GM12892 (cell line): ENCODE data around the gene SIM2.

ENCODE experiments used
- DNase-seq: peaks from one replicate; pipeline ENCODE4 v3.0.0; 2011; ENCODE audit not compliant: insufficient read length
- FAIRE-seq: peaks from 2 replicates; lab custom pipeline; 2011; peaks lifted over from hg19 to GRCh38; lab: Jason Lieb, UNC
- POLR2A ChIP-seq: IDR thresholded peaks from 2 replicates; pipeline ENCODE4 v1.6.1; 2011; ENCODE audit warnings: low read depth, low read length, control low read depth
- POLR2AphosphoS5 ChIP-seq: IDR thresholded peaks from 2 replicates; pipeline ENCODE4 v1.6.1; 2011; ENCODE audit warnings: low read depth, low read length, control low read depth
- TAF1 ChIP-seq: IDR thresholded peaks from 2 replicates; pipeline ENCODE4 v1.6.1; 2011; ENCODE audit warnings: low read depth, mild to moderate bottlenecking, control low read depth, low read length, borderline replicate concordance

SIM2 gene

DNA sequence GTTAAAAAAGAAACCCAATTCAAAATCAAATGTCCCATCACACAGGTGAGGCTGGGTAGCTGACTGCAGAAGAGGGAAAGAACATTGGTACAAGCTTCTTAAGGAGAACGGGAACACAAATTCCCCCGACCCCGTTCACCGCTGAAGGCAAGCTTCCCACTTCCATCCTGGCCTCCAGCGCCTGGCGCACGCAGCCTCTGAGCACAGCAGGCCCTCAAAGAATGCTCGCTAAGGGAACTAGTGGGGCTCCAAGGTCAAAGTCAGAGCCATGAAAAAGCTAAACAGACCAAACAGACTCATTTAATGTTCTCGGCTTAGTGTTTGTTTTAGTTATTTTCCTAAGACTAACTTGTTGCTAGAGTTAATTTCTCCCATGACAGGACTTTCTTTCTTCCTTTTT, 63.7 kb downstream of the SIM2 start:
- TF ChIP-seq POLR2A (no peak), POLR2AphosphoS5 (no peak), TAF1 (no peak)
- DNase-seq: no peak
- FAIRE-seq: no peak

DNA sequence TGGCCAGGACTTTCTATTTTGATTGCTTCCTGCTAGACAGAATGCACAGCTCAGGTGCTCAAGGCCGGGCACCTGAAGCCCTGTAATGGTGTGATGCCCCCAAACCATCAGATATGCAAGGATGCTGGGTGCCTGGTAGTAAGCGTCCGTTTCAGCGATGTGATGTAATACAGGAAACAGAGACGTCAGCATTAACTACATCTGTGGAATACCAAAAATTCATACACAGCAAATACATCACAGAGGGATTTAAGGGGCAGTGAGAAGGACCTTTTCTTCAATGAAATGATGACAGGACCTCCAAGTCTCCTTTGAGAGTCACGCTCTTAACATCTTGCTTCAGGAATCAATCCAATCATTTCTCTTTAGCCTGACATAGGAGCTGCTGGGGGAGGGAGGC, 64.4 kb downstream of the SIM2 start:
- no peak for TF ChIP-seq TAF1
- TF ChIP-seq POLR2AphosphoS5: no peak
- TF ChIP-seq POLR2A: no peak
- FAIRE-seq: no peak
- DNase-seq: no peak

DNA sequence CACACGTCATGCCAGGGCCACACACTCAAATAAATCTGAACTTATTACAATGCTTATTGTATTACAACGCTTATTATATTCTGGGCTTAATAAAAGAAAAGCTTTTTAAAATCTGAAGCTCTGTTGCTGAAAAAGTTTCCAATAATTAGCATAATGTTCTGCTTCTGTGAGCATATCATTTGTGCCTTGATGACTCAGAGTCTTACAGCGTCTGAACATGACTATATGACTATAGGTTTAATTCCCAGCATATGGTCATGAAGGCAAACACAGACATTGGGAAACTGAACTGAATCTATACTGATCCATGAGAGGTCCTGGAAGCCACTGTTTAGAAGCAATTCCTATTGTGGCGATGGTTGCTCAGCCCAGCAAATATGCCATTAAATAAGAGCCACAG, 66.3 kb downstream of the SIM2 start:
- FAIRE-seq: no peak
- DNase-seq: no peak
- TF ChIP-seq TAF1 (no peak), POLR2AphosphoS5 (no peak), POLR2A (no peak)

DNA sequence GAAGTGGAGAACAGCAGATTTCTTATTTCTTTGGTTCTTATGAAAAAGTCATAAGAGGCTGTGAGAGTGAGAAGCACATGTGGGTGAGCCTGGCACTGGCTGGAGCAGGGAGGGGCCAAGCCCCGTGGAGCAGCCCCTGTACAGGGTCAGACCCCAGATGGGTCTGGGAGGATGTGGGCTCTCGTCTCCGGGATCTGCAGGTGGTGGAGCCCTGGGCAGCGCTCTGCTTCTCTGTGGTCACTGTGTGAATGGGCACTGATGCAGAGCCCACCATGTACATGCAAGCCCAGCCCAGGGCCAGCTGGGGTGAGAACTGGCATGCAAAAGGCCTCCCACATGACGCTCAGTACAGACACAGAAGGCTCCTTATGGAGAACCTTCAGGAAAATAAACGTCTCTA, 67.6 kb downstream of the SIM2 start:
- DNase-seq: no peak
- FAIRE-seq: no peak
- TF ChIP-seq TAF1: no peak
- no peak for TF ChIP-seq POLR2AphosphoS5
- TF ChIP-seq POLR2A: no peak

DNA sequence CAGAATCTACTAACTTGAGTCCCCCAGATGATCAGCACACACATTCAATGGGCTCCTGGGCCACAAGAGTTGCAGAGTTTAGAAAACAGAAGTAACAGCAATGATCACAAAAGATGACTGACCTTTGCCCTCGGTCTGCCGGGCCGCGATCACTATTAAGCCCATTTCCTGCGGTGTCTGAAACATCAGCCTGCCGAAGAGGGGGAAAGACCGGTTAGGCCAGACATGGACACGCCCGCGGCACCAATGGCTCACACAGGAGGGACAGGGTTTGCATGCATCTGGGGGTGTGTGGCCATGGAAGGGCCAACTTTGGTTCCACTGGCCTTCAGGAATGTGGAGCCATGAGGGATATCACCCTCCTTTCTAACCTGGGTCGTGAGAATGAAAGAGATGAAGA, 68.2 kb downstream of the SIM2 start:
- FAIRE-seq (no peak), DNase-seq (no peak)
- no peak for TF ChIP-seq POLR2A
- TF ChIP-seq TAF1: no peak
- TF ChIP-seq POLR2AphosphoS5: no peak

DNA sequence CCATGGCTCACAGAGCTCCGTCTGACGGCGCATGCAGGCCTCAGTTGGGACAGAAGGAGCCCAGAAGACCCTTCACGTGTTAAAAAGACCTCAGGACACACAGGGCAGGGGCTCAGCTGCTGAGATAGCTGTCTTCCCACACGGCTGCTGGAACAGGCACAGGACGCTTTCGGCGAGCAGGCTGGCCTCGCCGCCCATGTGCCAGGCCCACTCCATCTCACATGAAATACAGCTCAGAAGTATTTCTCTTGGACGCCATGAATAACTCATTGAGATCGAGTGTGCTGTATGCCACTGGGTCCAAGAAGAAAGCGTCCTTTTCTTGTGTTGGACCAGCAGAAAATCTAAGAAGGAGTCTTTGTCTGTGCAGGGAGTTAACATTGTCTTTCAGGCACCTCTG, 69.6 kb downstream of the SIM2 start:
- no peak for TF ChIP-seq POLR2AphosphoS5
- no peak for TF ChIP-seq TAF1
- no peak for TF ChIP-seq POLR2A
- no peak for FAIRE-seq
- no peak for DNase-seq

DNA sequence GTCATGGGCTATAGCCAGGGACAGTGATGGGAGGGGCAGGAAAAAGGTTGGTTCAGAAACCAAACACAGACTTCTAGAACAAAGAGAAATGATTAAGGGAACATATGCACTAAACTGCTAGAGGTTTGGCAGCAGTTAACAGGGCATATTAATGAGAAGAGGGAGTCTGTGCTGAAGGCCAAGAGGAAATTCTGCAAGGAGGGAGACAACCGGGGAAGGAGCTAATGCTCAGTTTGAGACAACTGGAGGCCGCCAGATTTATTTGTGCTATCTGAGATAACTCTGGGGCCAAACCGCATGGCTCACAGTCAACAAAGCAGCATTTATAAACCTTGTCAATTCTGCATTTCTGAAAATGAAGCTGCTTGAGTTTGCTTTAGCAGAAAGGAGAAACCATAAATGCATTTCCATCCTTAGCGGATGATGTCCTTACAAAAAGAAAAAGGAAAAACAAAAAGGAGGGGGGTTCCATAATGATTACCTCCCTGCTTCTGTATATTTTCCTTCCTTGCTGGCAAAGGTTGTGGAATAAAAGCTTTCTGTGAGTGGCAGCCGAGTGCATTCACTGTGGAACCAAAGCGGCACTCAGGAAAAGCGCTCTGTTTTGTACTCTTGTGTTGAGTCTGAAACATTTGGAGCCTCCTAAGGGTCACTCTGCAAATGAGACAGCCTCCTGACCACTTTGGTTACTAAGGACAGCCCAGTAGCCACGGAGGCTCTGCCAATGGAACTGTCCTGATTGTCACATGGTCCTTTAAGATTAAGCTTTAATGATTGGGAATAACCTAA, 70.3 kb downstream of the SIM2 start:
- TF ChIP-seq TAF1: no peak
- DNase-seq (no peak), FAIRE-seq (no peak)

DNA sequence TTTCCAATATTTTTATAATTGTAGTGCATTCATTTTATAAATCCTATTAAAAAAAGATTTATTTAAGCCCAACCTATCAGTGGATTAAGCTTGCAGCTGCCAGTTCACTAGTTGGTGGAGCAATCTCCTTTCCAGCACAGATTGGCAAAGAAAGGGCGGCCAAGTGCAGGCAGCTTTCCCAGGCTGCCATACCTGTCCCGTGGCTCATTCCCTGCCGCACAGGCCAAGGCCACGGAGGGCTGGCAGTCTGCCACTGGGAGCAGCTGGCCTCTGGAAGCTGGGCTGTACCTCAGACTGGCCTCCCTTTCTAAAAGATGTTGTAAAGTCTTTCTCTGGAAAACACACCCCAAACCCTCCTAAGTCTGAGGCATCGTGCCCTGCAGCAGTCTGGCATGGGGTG, 74.2 kb downstream of the SIM2 start:
- TF ChIP-seq POLR2A (no peak), POLR2AphosphoS5 (no peak), TAF1 (no peak)
- no peak for DNase-seq
- no peak for FAIRE-seq

DNA sequence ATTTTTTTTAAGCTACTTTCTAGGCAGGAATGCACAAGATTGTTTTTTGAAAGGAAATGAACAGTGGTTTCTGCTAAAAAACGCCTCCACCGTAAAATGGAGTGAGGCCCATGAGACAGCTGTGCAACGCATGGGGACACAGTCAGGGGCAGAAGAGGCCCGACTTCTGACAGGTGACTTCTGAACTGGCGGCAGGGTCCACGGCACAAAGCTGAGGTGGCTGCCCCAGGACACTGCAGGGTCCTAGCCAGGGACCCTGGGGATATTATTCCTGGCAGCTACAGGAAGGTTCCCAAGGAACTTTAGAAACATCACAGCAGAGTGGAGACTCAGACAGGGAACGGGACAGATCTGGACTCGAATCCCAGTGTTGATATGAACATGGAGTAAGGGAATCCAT, 75.1 kb downstream of the SIM2 start:
- no peak for DNase-seq
- TF ChIP-seq POLR2AphosphoS5 (no peak), TAF1 (no peak), POLR2A (no peak)
- FAIRE-seq: no peak

DNA sequence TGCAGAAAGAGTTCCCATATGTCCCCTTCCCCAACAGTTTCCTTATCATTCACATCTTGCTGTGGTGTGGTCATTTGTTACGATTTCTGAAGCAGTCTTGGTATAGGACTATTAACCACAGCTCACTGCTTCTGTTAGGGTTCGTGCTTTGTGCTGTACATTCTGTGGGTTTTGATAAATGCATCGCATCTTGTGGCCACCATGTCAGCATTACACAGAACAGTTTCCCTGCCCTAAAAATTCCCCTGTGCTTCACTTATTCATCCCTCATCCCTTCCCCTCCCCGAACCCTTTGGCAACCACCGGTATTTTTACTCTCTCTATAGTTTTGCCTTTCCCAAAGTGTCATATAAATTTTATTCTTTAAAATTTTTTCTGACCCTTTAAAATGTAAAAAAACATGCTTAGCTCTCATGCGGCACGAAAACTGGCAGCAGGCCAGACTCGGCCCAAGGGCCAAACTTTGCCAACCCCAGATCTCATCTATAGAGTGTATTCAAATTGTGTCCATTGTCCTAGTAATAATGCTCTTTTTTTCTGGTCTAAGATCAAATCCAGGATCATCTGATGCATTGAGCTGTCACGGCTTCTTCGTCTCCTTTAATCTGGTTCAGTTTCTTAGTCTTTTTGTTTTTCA, 78.2 kb downstream of the SIM2 start:
- DNase-seq: no peak
- no peak for TF ChIP-seq POLR2A
- no peak for TF ChIP-seq TAF1
- TF ChIP-seq POLR2AphosphoS5: no peak
- FAIRE-seq: no peak

DNA sequence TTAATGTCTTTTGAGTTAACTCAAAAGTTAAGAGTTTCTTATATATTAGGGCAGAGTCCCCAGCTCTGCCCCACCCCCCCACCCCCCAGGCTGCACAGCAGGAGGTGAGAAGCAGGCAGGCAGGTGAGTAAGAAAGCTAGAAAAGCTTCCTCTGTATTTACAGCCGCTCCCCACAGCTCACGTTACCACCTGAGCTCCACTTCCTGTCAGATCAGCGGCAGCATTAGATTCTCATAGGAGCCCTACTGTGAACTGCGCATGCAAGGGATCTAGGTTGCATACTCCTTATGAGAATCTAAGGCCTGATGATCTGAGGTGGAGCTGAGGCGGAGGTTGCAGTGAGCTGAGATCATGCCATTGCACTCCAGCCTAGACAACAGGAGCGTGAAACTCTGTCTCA, 81.9 kb downstream of the SIM2 start:
- DNase-seq (no peak), FAIRE-seq (no peak)
- TF ChIP-seq POLR2AphosphoS5: no peak
- TF ChIP-seq TAF1: no peak
- TF ChIP-seq POLR2A: no peak
